ENCODE data around the gene HMGCR.

DNA sequence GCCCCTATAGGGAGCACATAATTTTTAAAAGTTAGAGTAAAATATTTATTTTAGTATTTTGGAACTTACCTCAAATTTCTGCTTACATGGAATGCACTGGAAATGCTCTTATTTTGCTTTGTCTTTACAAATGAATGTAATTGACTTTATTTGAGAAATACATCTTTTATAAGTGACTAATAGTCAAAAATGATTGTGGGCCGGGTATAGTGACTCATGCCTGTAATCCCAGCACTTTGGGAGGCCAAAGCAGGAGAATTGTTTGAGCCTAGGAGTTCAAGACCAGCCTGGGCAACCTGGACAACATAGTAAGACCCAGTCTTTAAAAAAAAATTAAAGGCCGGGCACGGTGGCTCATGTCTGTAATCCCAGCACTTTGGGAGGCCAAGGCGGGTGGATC, 5.8 kb downstream of the HMGCR start:
- TF ChIP-seq, protein P1, sequence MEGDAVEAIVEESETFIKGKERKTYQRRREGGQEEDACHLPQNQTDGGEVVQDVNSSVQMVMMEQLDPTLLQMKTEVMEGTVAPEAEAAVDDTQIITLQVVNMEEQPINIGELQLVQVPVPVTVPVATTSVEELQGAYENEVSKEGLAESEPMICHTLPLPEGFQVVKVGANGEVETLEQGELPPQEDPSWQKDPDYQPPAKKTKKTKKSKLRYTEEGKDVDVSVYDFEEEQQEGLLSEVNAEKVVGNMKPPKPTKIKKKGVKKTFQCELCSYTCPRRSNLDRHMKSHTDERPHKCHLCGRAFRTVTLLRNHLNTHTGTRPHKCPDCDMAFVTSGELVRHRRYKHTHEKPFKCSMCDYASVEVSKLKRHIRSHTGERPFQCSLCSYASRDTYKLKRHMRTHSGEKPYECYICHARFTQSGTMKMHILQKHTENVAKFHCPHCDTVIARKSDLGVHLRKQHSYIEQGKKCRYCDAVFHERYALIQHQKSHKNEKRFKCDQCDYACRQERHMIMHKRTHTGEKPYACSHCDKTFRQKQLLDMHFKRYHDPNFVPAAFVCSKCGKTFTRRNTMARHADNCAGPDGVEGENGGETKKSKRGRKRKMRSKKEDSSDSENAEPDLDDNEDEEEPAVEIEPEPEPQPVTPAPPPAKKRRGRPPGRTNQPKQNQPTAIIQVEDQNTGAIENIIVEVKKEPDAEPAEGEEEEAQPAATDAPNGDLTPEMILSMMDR (IDR thresholded peaks at IDR 0.05; ENCODE audit: low read depth, low read length), result no peak
- TF ChIP-seq, protein P2, sequence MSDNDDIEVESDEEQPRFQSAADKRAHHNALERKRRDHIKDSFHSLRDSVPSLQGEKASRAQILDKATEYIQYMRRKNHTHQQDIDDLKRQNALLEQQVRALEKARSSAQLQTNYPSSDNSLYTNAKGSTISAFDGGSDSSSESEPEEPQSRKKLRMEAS (IDR thresholded peaks at IDR 0.05; ENCODE audit: low read depth, low read length), result no peak
